HG03520 (cell line): ENCODE results near the gene PNRC1.
A peak's percentile ranks its signal among the peaks of the same experiment; 100 is the strongest.
"Not testable (repeated sequence)": the region's sequence is repeated elsewhere in the genome, so short reads cannot be mapped to it uniquely, and the experiment has no call there.

Experiments
- ATAC-seq: cut with Tn5 transposase; IDR thresholded peaks from one replicate; pipeline ENCODE4 v1.9.1; 2021; ENCODE audit warnings: mild to moderate bottlenecking, moderate library complexity; ENCODE audit not compliant: unreplicated experiment

The PNRC1 gene

DNA sequence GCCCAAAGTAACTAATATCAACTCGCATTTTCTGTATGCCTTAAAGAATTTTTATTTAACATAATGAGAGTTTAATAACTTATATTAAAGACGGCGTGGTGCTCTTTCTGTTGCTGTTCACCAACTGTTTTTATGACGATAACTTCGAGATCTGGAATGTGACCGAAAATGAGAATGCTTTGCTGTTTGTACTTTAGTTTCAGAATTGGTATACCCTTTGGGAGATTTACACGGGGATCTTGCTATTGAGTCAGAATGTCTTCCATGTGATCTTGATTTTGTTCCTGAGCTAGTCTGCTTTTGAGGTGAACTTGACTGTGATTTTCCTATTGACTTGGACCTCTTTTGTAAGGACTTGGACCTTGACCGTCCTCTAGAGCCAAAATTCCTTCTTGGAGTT lies 17.9 kb downstream of the PNRC1 start:
- ATAC-seq, result peak; percentile 56

DNA sequence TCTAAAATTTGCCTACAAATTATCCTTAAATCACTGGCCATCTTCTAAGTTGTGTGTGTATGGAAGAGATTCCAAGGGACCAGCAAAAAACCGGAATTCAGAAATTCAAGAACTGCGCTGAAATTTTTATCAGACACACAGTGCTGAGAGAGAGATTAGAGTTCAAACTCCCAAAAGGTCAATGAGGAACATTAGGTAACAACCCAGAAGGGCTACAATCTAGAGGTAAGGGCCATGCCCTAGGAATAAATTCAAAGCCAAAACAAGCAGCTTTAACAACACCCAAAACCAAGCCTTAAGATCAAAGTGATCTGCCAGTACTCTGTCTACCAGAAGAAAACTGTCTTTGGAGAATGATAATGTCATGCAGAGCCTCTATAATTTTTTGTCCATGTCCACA lies 19.6 kb downstream of the PNRC1 start:
- ATAC-seq, result no peak

DNA sequence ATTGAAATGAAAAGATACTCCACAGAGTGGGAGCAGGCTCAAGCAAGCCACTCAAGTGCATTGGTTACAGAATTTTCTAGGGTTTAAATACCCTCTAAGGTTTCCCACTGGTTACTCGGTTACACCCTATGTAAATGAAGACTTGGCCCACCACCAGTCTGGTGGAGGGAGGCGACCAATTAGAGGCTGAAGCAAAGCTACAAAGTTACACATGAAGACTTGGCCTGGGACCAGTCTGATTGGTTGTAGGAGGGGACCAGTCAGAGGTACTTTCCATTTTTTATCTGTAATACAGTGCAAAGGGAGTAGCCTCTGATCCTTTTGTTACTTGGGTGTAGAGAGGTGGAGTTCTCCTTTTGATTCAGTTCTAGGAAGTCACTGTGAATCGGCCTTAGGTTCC lies 29.7 kb downstream of the PNRC1 start:
- ATAC-seq, result no peak

- no peak for ATAC-seq
Observed at GRCh38 chr6:89111933-89112332, 31.4 kb downstream of the PNRC1 start.

- no peak for ATAC-seq
Observed at GRCh38 chr6:89116702-89117101, 36.2 kb downstream of the PNRC1 start.

DNA sequence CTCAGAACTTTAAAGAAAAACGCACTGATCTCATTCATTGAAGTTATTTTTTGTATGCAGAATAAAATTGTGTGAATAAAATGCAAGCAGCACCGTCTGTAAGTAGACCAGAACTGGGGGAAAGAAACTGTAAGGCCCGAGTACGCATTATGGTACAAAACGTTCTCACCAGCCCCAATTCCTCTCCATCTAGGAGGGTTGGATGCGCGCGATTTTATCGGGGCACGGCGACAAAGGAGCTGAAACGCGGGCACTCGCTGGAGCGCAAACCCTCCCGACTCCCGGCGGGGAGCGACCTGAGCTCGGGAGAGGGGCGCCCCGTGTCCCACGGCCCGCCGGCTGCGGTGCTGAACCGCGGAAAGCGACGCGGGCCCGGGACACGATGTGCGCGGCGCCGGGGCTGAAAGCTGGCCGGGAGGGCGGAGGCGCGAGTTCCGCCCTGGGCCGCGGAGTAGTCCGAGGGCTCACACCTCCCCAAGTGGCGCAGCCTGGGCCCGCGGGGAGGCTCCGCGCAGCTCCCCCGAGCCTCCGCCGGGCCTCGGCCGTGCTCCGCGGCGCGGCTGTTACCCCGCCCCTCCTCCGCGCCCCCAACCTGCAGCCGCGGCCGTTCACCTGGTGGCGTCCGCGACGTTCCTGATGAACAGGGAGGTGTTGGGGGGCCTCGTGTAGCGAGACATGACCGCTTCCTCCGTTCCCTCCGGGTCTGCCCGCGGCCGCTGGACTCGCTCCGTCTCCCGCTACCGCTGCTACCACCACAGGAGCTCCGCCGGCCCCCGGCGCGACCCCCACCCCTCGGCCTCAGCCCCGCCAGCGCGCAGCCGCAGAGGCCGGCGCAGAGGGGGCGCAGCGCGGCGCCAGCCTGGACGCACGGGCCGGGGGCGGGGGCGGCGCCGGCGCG lies 36.9 kb downstream of the PNRC1 start, which contains the start of gene SRSF12:
Gene SRSF12, minus strand, starts transcription at position 861 of the 898 bp plus-strand sequence. Its CDS starts 184 bp downstream, at position 677.
- ATAC-seq, result peak; percentile 68

DNA sequence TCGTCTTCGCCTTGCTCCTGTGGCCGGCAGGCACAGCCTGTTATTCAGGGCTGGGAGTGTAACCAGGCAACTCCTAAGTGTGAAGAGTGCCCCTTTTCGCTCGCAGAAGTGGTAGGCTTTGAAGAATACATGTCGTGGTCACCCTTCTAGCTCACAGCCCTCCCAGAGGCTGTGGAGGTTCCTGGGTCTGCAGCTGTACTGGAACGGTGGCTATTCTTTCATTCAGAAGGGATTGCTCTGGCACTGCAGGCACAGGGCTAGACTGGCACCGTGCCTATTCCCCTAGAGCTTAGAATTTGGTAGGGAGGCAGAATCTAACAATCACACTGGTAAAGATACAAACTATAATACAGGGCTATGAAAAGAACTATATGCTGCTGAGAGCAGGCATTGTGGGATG lies 38.4 kb downstream of the PNRC1 start:
- ATAC-seq, result no peak

GRCh38 chr6:89120371-89120770 lies 39.8 kb downstream of the PNRC1 start:
- no peak for ATAC-seq

GRCh38 chr6:89121934-89122333 lies 41.4 kb downstream of the PNRC1 start:
- no peak for ATAC-seq

GRCh38 chr6:89122625-89123024 lies 42.1 kb downstream of the PNRC1 start:
- ATAC-seq, result peak; percentile 48

GRCh38 chr6:89128256-89128671 lies 47.7 kb downstream of the PNRC1 start:
- ATAC-seq, result not testable (repeated sequence)

- no peak for ATAC-seq
Observed at GRCh38 chr6:89131599-89131998, 51.0 kb downstream of the PNRC1 start.

DNA sequence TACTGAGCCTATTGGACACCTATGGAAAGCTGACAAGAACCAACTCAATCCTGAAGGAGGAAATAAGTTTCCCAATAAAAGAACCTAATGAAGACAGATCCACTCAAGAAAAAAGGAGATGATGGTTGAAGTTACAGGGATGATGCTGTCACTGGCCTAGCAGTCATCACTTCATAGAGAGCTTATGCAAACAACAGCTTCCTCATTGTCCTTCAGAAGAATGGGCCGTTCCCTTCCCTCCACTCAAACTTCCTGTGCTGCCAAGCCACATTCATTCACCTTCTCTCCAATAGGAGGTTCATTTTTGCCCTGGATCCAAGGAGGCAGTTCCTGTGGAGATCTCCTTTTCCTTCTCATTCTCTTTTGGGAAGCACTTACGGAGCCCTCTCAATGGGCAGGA lies 51.5 kb downstream of the PNRC1 start:
- no peak for ATAC-seq

DNA sequence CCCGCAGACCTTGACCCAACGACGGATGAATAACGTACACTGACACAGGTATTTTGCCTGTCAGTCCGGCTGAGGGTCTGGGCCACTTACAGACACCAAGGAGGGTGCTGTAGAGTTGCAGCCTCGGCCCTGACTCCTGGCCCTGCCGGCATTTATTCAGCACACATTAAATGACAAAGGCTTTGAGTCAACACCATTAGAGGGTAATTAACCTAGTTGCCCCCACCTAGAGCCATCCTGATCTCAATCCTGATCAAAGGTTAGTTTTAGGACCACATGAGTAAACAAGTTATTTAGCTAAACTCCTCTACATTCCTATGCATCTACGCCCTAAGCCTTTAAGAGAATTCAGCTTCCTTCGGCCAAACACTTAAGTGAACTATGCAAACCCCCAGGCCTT lies 53.4 kb downstream of the PNRC1 start:
- ATAC-seq, result no peak

DNA sequence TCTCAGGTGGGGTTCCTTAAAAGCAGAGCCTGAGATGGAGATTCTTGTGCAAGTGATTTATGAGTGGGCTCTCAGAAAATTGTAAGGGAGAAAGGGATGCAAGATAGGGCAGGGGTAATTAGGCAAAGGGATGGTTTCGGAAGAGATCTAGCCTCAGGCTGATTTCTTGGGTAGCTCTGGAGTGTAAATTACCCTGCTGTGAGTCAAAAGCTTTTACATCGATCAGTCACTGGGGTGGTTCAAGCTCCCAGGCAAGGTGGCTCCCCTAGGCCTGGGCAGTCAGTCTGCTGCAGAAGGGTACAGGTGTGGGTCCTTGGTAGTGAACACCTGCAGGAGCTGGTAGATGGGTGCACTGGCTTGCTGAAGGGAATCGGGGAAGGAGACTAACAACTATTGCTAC lies 54.2 kb downstream of the PNRC1 start:
- no peak for ATAC-seq
